Panc1 (cell line): Measurements from ENCODE around the gene LRRC74B. TPM values are rescaled to one million over a fixed set of nuclear protein-coding genes. Genes with fewer than 3 reads are reported as not detected.
"Not testable (repeated sequence)": the region's sequence is repeated elsewhere in the genome, so short reads cannot be mapped to it uniquely, and the experiment has no call there.

ENCODE experiments used
- ATAC-seq: fragments of 200-7000 bp; cut with Tn5 transposase; 2 replicates; pipeline ENCODE4 v1.9.1; 2020; ENCODE audit warnings: mild to moderate bottlenecking, moderate library complexity
- BruUV-seq: library from RNA; stranded (reverse); fragments of 400-500 nt; replicated peaks from 2 replicates; lab custom pipeline; 2021; lab: Mats Ljungman, UMichigan
- CTCF ChIA-PET: fragments of 300-600 bp; sonication (Branson Sonifier 250); formaldehyde crosslinking; loops from one replicate; lab custom pipeline; 2022; ENCODE audit warnings: antibody characterized with exemption; lab: Charles Lee
- POLR2A ChIA-PET: fragments of 300-600 bp; sonication (Branson Sonifier 250); formaldehyde crosslinking; loops from one replicate; lab custom pipeline; 2022; ENCODE audit warnings: antibody characterized with exemption; lab: Charles Lee
- DNase-seq: peaks from one replicate; pipeline ENCODE4 v3.0.0-alpha.2; 2010; ENCODE audit warnings: low read depth, low spot score
- H3K27ac ChIP-seq: 2 replicates; pipeline ENCODE4 v1.5.1; 2011; ENCODE audit warnings: mild to moderate bottlenecking, low read length, inconsistent platforms
- H3K27me3 ChIP-seq: fragments of 200-500 bp; sonication (Bioruptor generic); 2 replicates; pipeline ENCODE4 v1.6.0; 2014; ENCODE audit warnings: low read length, inconsistent platforms; ENCODE audit not compliant: control insufficient read depth, insufficient read depth
- H3K36me3 ChIP-seq: fragments of 200-500 bp; sonication (Bioruptor generic); 2 replicates; pipeline ENCODE4 v1.5.1; 2014; ENCODE audit warnings: inconsistent platforms, mild to moderate bottlenecking, low read length, moderate library complexity; ENCODE audit not compliant: control insufficient read depth, insufficient read depth
- H3K4me1 ChIP-seq: 2 replicates; pipeline ENCODE4 v1.5.1; 2011; ENCODE audit warnings: inconsistent platforms, mild to moderate bottlenecking, low read length, moderate library complexity; ENCODE audit not compliant: control insufficient read depth, insufficient read depth
- H3K4me3 ChIP-seq, 2 experiments: 2 replicates each; pipeline ENCODE4 v1.5.1; 2011 to 2012; ENCODE audit warnings: low read depth in 2 of 2, low read length in 2 of 2, mild to moderate bottlenecking in 2 of 2, inconsistent platforms in 1 of 2, moderate library complexity in 1 of 2
- H3K9me3 ChIP-seq: fragments of 200-500 bp; sonication (Bioruptor generic); 2 replicates; pipeline ENCODE4 v1.5.1; 2014; ENCODE audit warnings: low read depth, mild to moderate bottlenecking, inconsistent platforms, low read length, moderate library complexity; ENCODE audit not compliant: control insufficient read depth, insufficient read depth
- POLR2AphosphoS5 ChIP-seq: IDR thresholded peaks from 2 replicates; pipeline ENCODE4 v1.6.1; 2012; ENCODE audit warnings: mild to moderate bottlenecking, low read depth, low read length, moderate library complexity
- REST ChIP-seq, 2 experiments: IDR thresholded peaks; 2 replicates each; pipeline ENCODE4 v1.6.1; 2011 to 2012; ENCODE audit warnings: low read depth in 2 of 2, control low read depth in 1 of 2, low read length in 1 of 2, mild to moderate bottlenecking in 1 of 2, moderate library complexity in 1 of 2; ENCODE audit not compliant: insufficient read depth in 1 of 2
- SIN3A ChIP-seq: IDR thresholded peaks from 2 replicates; pipeline ENCODE4 v1.6.1; 2012; ENCODE audit warnings: low read depth, mild to moderate bottlenecking, low read length, moderate library complexity, borderline replicate concordance; ENCODE audit not compliant: insufficient read depth
- TCF7L2 ChIP-seq: IDR thresholded peaks from 2 replicates; pipeline ENCODE4 v1.6.1; 2011; ENCODE audit warnings: mild to moderate bottlenecking, low read depth, low read length, inconsistent platforms
- in situ Hi-C: cut with HindIII; loops from 2 replicates; pipeline ENCODE4 v1.10.0; 2016; ENCODE audit warnings: low sequenced_read_pairs, low pct_unique_long_range_greater_than_20kb
- intact Hi-C: fragments of 100-400 bp; cut with micrococcal nuclease; formaldehyde crosslinking; loops from one replicate; pipeline ENCODE4 v1.10.0; 2022; ENCODE audit not compliant: unreplicated experiment
- total RNA-seq: library from RNA; stranded (reverse); gene quantifications from one replicate; pipeline ENCODE4 v1.2.1, GENCODE V29; 2021; ENCODE audit not compliant: unreplicated experiment
- TF ChIP-seq, protein P1 (sequence below): fragments of 450-650 bp; IDR thresholded peaks from 2 replicates; pipeline ENCODE4 v1.5.1; 2017; ENCODE audit warnings: mild to moderate bottlenecking

The LRRC74B gene
- total RNA-seq, 1 experiment from 2014 or later = not detected

DNA sequence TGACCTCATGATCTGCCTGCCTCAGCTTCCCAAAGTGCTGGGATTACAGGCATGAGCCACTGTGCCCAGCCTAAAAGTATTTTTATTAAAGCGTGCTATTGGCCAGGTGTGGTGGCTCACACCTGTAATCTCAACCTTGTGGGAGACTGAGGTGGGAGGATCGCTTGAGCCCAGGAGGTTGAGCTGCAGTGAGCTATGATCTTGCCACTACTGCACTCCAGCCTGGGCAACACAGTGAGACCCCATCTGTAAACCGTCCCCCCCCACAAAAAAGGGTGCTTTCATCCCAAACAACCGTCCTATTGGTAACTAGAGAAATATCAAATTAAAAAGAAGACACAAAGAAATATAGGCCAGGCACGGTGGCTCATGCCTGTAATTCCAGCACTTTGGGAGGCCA is 6.6 kb upstream of the LRRC74B start:
- H3K27me3 ChIP-seq, H3K4me3 ChIP-seq, BruUV-seq, ATAC-seq, H3K27ac ChIP-seq, DNase-seq, H3K4me1 ChIP-seq, CTCF ChIA-PET, H3K36me3 ChIP-seq, in situ Hi-C loops, intact Hi-C loops, H3K9me3 ChIP-seq: not testable (repeated sequence)
- POLR2A ChIA-PET = interaction anchor here (0.7 kb wide), 1 partner anchor 1821 kb away, joined by 3 read pairs; no protein-coding TSS in a partner anchor

DNA sequence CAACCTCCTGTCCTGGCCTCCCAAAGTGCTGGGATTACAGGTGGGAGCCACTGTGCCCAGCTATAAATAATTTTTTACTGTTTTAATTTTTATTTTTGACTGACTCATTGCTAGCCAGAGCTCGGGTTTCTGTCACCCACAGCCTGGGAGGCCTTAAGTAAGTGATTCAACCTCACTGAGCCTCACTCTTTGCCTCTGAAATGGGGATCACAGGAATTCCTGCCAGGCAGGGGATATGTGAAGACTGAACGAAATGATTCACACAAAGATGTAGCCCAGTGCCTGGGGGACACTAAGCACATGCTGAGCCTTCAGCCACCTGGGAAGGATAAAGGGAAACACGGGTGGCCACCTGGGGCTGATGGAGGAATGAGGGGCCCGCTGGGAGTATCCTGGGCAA is 3.8 kb upstream of the LRRC74B start:
- H3K27ac ChIP-seq = no peak overlapping the region
- no peaks in the 10 kb centered on the region for H3K36me3 ChIP-seq
- intact Hi-C loops (no loop called here), in situ Hi-C loops (no loop called here)
- ATAC-seq (no peak), DNase-seq (no peak)
- H3K4me3 ChIP-seq = no peak overlapping the region
- H3K27me3 ChIP-seq = no peaks in the 10 kb centered on the region
- no peaks in the 10 kb centered on the region for H3K9me3 ChIP-seq
- BruUV-seq = no TSS peak
- POLR2A ChIA-PET = no interaction called here
- CTCF ChIA-PET = no interaction called here
- H3K4me1 ChIP-seq = peaks cover 5% of the 10 kb centered on the region; the same call in 1 of the 2 replicates
- TF ChIP-seq TCF7L2 (no peak), SIN3A (no peak), POLR2AphosphoS5 (no peak), REST (IDR thresholded peaks at IDR 0.05; ENCODE audit: insufficient read depth in 1 of 2, low read depth in 2 of 2, low read length in 1 of 2) (no peak)
- TF ChIP-seq, protein P1, sequence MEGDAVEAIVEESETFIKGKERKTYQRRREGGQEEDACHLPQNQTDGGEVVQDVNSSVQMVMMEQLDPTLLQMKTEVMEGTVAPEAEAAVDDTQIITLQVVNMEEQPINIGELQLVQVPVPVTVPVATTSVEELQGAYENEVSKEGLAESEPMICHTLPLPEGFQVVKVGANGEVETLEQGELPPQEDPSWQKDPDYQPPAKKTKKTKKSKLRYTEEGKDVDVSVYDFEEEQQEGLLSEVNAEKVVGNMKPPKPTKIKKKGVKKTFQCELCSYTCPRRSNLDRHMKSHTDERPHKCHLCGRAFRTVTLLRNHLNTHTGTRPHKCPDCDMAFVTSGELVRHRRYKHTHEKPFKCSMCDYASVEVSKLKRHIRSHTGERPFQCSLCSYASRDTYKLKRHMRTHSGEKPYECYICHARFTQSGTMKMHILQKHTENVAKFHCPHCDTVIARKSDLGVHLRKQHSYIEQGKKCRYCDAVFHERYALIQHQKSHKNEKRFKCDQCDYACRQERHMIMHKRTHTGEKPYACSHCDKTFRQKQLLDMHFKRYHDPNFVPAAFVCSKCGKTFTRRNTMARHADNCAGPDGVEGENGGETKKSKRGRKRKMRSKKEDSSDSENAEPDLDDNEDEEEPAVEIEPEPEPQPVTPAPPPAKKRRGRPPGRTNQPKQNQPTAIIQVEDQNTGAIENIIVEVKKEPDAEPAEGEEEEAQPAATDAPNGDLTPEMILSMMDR = no peak

- ATAC-seq = no peak
- peaks cover 5% of the 10 kb centered on the region; the same call in 1 of the 2 replicates for H3K4me1 ChIP-seq
Observed at GRCh38 chr22:21042978-21043859, 2.5 kb upstream of the LRRC74B start.

More at GRCh38 chr22:21042978-21043859, 2.5 kb upstream of the LRRC74B start:
- ChIA-PET CTCF (no interaction called here), POLR2A (no interaction called here)
- in situ Hi-C loops (no loop called here), intact Hi-C loops (no loop called here)
- Histone ChIP-seq H3K9me3 (no peaks in the 10 kb centered on the region), H3K36me3 (no peaks in the 10 kb centered on the region), H3K4me3 (no peak overlapping the region), H3K27me3 (no peaks in the 10 kb centered on the region), H3K27ac (no peak overlapping the region)
- DNase-seq = no peak
- no TSS peak for BruUV-seq
- TF ChIP-seq REST (IDR thresholded peaks at IDR 0.05; ENCODE audit: insufficient read depth in 1 of 2, low read depth in 2 of 2, low read length in 1 of 2) (no peak), TCF7L2 (no peak), POLR2AphosphoS5 (no peak), SIN3A (no peak)
- TF ChIP-seq, protein P1 = no peak
